Measurements from ENCODE around the gene COX6A1.

Gene COX6A1

GRCh38 chr12:120437735-120438494, at the start of gene COX6A1:
COX6A1 (plus strand) TSS chr12:120438113; CDS start chr12:120438127, 14 bp downstream.
- FAIRE-seq (peak; percentile 98), DNase-seq (ENCODE audit: extremely low spot score, insufficient read length, low read depth) (peak; percentile 97)

GRCh38 chr12:120388691-120389481, 49.0 kb upstream of the COX6A1 start:
- no peak for DNase-seq (ENCODE audit: extremely low spot score, insufficient read length, low read depth)

GRCh38 chr12:120390540-120391120, 47.3 kb upstream of the COX6A1 start:
- DNase-seq (ENCODE audit: extremely low spot score, insufficient read length, low read depth) (no peak), FAIRE-seq (no peak)

More at GRCh38 chr12:120388691-120389481, 49.0 kb upstream of the COX6A1 start:
- no peak for FAIRE-seq

DNA sequence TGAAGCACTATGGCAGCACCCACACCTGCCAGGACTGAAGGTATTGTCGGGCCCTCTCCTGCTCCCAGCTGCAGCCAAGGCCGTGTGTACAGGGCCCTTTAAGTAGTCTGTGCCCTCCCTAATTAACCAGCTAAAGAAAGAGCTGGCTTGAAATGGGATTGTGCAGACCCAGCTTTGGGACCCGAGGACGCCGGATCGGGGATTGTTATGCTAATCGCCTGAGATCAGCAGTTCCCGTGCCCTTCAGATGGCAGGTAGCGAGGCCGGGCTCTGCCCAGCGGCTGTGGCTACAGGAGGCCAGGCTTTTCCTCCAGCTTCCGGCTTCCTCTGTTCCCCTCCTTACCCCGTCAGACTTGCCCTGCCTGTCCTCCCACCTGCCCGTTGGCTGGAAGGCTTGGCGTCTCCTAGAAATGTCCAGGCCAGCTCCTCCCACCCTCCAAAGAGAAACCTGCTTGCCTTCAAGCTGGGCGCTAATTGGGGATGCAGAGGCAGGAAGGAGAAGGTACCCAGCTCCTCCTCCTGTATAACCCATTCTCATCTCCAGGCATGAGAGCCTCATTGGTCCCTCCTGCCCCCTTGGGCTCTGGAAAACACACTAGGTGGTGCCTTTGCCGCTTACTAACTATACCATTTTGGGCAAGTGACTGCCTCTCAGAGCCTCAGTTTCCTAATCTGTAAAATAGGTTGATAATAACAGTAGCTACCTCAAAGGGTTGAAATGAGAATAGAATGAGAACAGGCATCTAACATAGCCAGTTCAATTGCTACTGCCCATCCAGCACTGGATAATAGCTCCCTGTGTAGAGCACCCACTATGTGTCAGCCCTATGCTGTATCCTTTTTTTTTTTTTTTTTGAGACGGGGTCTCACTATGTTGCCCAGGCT, 43.2 kb upstream of the COX6A1 start:
- FAIRE-seq (no peak), DNase-seq (ENCODE audit: extremely low spot score, insufficient read length, low read depth) (no peak)

- no peak for FAIRE-seq
Measured at GRCh38 chr12:120397824-120398540, 39.9 kb upstream of the COX6A1 start.

GRCh38 chr12:120399531-120399930, 38.4 kb upstream of the COX6A1 start:
- DNase-seq (ENCODE audit: extremely low spot score, insufficient read length, low read depth) (no peak), FAIRE-seq (no peak)

More at GRCh38 chr12:120397824-120398540, 39.9 kb upstream of the COX6A1 start:
- DNase-seq (ENCODE audit: extremely low spot score, insufficient read length, low read depth), result no peak

DNA sequence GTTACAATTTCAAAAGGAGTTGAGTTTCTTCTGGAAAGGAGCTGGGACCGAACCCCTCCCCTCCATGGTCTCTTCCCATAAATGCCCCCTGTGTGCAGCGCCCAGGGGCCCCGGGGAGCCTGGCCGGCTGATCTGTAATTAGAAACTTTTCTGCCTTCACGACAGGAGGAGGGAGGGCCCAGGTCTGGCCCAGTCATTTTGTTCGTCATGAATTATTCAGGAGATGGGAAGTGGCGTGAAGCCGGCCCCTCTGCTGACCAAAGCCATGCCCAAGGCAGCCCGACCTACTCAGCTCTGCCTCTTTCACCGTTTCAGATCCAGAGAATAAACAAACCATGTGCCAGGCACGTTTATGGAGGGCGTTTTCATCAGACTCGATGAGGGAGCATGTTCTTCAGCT, 35.7 kb upstream of the COX6A1 start:
- DNase-seq (ENCODE audit: extremely low spot score, insufficient read length, low read depth), result no peak
- FAIRE-seq, result no peak

DNA sequence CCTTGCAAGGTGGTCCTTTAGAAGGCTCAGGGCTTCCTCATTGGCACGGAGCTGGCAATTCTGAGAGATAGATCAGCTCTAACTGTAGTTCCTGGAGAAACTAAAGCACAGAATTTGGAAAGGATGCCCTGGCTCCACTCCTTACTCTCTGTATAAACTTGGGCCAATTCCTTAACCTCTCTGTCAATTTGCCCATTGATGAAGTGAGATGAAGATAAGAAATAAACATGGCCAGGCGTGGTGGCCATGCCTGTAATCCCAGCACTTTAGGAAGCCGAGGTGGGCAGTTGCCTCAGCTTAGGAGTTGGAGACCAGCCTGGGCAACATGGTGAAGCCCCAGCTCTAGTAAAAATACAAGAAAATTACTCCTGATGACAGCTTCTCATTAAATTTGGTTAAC, 34.0 kb upstream of the COX6A1 start:
- no peak for DNase-seq (ENCODE audit: extremely low spot score, insufficient read length, low read depth)
- FAIRE-seq, result no peak

GRCh38 chr12:120404271-120404670, 33.6 kb upstream of the COX6A1 start:
- DNase-seq (ENCODE audit: extremely low spot score, insufficient read length, low read depth), result no peak
- no peak for FAIRE-seq

- FAIRE-seq (no peak), DNase-seq (ENCODE audit: extremely low spot score, insufficient read length, low read depth) (no peak)
Measured at GRCh38 chr12:120406069-120406468, 31.8 kb upstream of the COX6A1 start.

GRCh38 chr12:120406553-120406952, 31.4 kb upstream of the COX6A1 start:
- FAIRE-seq (no peak), DNase-seq (ENCODE audit: extremely low spot score, insufficient read length, low read depth) (no peak)

- no peak for FAIRE-seq
- DNase-seq (ENCODE audit: extremely low spot score, insufficient read length, low read depth), result no peak
Measured at GRCh38 chr12:120408771-120409170, 29.1 kb upstream of the COX6A1 start.

GRCh38 chr12:120412421-120412820, 25.5 kb upstream of the COX6A1 start:
- DNase-seq (ENCODE audit: extremely low spot score, insufficient read length, low read depth) (no peak), FAIRE-seq (no peak)

GRCh38 chr12:120413901-120414695, 23.8 kb upstream of the COX6A1 start:
- no peak for FAIRE-seq

GRCh38 chr12:120416490-120417216, 21.3 kb upstream of the COX6A1 start:
- FAIRE-seq, result no peak
- no peak for DNase-seq (ENCODE audit: extremely low spot score, insufficient read length, low read depth)

More at GRCh38 chr12:120413901-120414695, 23.8 kb upstream of the COX6A1 start:
- DNase-seq (ENCODE audit: extremely low spot score, insufficient read length, low read depth), result no peak

DNA sequence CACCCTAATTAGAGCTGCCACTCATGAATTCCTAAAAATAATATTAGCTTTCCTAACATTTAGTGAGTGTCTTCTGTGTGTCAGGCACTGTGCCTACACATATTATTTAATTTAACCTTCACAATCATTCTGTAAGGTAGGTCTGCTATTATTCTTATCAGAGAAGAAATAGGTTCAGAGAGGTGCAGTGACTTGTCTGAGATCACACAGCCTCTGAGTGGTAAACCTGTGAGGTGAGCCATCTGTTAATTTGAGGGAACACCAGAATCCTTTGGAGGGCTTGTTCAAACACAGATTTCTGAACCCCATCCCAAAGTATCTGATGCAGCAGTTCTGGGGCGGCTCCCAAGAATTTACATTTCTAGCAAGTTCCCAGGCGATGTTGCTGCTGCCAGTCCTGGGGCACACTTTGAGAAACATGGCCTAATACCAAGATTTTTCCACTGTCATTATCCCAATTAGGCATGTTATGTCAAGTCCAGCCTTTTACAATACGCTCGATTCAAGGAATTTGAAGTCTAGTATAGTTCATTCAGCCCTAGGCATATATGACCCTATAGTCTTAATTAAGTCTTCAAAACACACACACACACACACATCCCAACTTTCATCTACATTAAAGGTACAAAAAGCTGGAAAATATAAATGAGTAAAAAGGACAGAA, 19.9 kb upstream of the COX6A1 start:
- FAIRE-seq (no peak), DNase-seq (ENCODE audit: extremely low spot score, insufficient read length, low read depth) (no peak)

GRCh38 chr12:120421701-120422100, 16.2 kb upstream of the COX6A1 start:
- FAIRE-seq (no peak), DNase-seq (ENCODE audit: extremely low spot score, insufficient read length, low read depth) (no peak)
